HG02938 (cell line): ENCODE data around the gene MCRS1.

Experiments used
- ATAC-seq: cut with Tn5 transposase; IDR thresholded peaks from one replicate; pipeline ENCODE4 v1.9.1; 2021; ENCODE audit warnings: mild to moderate bottlenecking, moderate library complexity; ENCODE audit not compliant: unreplicated experiment

MCRS1 gene

GRCh38 chr12:49583366-49584094 is 15.6 kb upstream of the MCRS1 start:
- ATAC-seq, result no peak

DNA sequence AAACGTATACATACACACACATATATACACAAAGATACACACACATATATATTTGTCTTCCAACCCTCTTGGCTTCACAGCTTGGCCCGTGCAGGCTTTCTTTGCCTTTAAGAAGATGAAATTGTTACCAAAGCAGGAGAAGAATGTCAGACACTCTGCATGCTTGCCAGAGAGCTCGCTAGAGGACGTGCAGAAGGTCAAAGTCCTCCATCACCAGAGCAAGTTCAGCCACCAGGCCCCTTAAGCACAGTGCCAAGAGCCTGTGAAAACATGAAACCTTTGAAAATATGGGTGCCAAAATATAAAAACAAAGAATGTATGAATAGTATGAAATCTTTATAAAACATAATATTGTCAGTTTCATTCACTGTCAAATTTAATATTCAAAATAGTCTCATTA is 14.9 kb upstream of the MCRS1 start:
- no peak for ATAC-seq

- ATAC-seq, result no peak
These were observed 14.3 kb upstream of the MCRS1 start for GRCh38 chr12:49582201-49582600.

- no peak for ATAC-seq
These were observed 12.9 kb upstream of the MCRS1 start for GRCh38 chr12:49580572-49581535.

DNA sequence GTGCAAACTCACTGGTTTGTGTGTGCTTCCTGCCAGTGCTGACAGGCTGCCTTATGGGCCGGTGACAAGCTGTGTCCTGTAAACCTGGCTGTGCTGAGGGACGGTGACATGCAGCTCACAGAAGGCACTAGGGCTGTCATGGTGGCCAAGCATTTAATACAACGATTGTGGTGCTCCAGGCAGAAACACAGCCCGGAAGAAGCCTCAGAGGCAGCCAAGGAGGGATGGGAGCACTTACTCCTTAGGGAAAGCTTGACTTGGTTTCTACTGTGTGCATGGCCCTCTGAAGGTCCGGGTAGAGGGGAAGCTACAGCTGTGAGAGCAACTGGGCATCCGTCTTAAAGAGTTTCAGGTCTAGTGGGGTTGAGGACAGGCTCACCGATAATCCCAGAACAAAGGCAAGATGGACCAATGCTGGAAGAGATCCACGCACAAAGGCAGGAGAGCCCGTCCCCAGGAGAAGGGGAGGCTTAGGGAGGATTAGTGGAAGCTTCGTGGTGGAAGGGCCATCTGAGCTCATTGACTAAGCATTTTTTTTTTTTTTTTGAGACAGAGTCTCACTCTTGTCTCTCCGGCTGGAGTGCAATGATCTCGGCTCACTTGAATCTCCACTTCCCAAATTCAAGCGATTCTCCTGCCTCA is 10.7 kb upstream of the MCRS1 start:
- ATAC-seq, result no peak

DNA sequence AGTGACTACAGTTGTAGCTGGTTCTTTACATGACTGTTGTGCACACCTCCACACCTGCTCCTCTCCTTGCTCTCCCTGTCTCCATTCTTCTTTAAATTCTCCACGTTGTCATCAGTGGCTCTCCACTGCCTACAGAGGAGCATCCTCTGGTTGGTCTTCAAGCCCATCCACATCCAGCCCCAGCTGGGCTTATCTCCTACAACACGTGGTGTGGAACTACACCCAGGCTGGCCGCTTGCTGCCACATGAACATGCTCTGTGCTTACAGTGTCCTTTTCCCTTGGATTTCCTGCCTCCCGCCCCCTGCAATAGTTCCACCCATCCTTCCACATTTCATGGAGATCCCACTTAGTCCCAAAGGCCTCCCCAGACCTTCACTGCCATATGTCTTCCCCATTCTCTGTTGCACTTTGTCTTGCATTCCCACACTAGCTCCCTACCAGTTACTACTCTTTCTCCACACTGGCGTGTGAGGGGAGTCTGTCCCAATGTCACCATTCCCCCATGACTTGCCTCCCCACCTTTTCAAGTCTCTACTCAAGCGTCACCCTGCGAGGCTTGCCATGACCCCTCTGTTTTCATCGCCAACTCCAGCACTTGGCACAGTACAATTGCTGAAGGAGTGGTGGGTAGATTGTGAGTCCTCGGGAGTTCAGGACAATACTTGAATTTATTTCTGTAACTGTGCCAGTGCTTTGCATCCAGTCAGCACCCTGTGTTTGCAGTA is 9.8 kb upstream of the MCRS1 start:
- ATAC-seq, result no peak

- ATAC-seq, result peak; percentile 25
These were observed 660 bp upstream of the MCRS1 start for GRCh38 chr12:49568442-49569162.

DNA sequence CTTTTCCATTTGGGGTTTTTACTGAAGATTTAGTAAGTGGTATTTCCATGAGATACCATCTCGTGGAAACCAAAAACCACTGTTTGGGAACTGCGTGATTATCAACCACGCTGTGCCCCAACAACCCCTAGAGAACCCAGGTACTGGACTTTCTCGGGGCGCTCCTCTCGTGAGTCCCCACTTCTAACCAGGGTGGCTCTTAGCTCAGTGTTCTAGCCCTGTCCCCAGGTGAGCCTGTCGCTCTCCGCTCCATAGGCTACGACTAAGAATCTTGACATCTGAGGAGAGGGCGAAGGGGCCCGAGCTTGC is 686 bp downstream of the MCRS1 start:
- no peak for ATAC-seq

- no peak for ATAC-seq
These were observed 1.6 kb downstream of the MCRS1 start for GRCh38 chr12:49566361-49566760.

DNA sequence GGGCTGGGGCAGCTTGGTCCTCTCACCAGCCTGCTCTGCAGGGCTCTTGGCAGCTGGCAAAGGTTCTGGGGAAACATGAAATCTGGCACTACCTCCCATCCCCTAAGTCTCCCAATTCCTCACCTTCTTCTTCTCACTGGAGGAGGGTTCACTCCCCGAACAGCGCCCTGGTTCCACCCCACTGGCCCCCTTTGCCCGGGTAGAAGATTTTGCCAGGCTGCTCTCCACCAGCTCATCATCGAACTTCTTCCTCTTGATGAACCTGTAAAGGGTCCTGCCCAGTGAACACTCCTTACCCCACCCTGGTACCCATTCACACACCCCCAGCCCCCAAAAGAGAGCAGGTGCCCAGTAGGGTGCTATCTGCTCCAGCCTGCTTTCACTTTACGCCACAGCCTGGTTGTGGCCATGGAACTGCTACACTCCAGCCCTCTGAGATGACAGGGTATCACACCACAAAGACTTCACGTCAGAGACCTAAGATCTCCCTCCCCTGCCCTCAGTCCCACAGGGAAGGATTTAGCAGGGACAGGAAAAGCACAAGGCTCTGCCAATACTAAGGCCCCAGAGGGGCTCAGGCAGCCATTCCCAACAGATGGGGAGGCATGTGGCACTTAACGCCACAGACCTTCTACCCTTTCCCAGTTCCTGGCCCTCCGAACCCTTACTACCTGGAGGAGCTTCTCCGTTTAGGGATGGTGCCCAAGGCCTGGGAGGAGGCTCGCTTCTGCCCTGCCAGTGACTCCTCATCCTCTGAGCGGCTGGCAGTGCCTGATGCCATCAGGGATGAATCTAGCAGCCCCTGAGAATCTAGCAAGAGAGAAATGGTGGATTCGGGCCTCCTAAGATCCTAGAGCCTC is 2.3 kb downstream of the MCRS1 start:
- no peak for ATAC-seq

DNA sequence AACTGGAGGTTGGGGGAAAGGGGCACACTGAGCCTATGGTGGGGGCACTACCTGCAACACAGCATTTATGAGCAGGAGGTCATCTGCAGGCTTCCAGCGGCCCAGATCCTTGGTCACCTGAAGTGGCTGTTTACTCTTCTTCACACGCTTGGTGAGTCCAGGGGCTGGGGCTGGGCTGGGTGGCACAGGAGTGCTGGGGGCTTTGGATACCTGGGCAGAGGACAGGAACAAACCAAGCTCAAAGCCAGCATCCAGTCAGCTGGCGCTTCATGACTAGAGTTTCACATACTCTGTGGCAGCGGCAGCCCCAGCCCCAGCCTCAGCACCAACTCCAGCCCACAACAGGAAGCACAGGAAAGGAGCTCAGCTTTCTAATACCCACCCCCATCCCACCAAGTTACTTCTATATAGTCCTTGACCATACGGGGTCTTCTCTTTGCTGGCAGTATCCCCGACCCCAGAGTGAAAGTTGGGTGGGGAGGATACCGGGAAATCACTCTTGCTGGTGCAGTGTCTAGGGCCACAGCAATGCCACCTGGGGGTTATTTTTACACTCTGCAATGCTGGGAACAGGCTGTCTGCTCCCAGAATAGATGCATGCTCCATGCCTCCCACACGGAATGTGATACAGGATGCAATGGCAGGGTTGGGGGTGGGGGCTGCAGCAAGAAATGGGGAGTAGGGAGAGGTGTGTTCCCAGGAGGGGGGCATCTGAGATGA is 3.1 kb downstream of the MCRS1 start:
- ATAC-seq, result no peak

DNA sequence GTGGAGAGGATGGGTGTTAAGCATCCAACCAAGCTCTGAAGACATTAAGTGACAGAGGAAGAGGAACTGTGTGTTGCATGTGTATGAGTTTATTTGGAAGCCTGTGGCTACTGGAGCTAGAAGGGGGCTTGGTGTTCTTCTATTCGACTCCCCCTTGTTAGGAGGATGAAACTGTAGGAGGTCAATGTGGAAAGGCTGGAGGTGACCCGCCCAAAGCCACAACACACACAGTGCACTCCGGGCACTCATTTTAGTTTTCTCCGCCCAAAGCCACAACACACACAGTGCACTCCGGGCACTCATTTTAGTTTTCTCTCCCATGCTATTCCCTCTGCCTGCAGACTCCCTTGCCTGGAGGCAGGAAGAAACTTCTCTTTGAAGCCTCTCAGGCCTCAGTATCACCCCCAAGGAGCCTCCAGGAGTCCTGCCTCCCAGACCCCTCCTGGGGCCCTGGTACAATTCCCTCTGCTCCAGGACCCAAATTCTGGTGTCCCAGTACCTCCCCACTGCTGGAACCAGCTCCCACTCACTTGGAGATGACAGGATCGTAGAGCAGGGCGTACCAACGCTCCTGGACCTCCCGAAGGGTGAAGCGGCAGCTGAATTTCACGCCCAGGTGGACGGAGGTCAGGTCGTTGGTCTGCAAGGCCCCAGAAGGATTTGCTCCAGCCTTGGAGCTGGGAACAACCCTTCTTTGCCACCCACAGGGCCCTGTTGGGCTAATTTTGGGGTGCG is 3.8 kb downstream of the MCRS1 start:
- no peak for ATAC-seq

DNA sequence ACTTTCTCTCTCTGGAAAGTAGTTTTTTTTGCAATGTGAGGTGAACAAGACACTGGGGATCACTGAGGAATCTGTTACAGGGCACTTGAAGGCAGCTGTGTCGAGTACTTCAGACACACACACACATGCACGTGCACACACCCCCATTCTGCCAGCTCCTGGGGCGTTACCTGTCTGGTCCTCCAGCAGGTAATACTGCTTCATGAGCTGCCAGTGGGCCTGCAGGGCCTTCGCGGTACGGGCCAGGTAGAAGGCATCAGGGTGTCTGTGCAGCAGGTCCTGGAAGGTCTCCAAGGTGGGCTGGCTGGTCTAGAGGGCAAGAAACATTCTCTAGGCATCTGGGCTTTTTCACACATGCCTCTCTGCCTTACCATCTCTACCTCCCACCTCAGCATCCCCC is 5.1 kb downstream of the MCRS1 start:
- no peak for ATAC-seq

DNA sequence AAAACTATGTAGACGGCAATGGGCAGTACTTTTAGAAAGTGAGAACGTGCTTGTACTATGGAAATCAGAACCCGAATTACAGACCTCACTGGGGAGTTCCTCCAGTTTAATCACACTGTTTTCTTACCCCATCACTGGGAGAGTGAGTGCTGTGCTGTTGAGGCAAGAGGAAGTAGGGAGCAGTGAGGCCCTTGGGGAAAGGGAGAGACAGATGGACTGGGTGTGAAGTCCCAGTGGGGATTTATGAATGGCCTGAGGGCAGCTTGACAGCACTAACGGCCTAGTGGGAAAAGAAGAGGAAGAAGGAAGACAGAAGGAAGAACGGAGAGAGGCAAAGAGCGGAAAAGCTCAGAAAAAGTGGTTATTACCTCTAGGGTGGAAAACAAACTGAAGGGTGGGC is 5.7 kb downstream of the MCRS1 start:
- ATAC-seq, result no peak

GRCh38 chr12:49560695-49561094 is 7.2 kb downstream of the MCRS1 start:
- no peak for ATAC-seq

- no peak for ATAC-seq
These were observed 8.8 kb downstream of the MCRS1 start for GRCh38 chr12:49559011-49559675.

- no peak for ATAC-seq
These were observed 9.4 kb downstream of the MCRS1 start for GRCh38 chr12:49558526-49558925.

GRCh38 chr12:49557917-49558215 is 10.1 kb downstream of the MCRS1 start:
- no peak for ATAC-seq
